ENCODE data around the gene RHBDL3.

DNA sequence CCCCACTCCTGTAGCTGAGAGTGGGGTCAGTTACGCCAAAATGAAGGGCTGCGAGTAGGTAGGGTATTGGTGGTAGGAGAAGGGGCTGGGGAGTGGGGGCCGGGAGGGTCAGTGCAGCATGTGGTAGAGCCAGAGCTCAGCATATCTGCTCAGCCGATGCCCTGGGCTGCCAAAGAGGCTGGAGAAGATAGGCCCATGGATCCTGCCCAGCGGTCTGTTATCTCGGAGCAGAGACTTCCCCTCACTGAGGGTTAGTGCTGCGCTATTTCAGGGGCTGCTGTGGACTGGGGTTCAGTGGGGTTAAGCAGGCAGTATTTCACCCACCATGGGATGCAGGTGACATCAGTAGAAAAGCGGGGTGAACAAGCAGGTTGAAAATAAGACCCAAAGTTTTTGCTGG, 19.7 kb downstream of the RHBDL3 start:
- TF ChIP-seq, protein P1, sequence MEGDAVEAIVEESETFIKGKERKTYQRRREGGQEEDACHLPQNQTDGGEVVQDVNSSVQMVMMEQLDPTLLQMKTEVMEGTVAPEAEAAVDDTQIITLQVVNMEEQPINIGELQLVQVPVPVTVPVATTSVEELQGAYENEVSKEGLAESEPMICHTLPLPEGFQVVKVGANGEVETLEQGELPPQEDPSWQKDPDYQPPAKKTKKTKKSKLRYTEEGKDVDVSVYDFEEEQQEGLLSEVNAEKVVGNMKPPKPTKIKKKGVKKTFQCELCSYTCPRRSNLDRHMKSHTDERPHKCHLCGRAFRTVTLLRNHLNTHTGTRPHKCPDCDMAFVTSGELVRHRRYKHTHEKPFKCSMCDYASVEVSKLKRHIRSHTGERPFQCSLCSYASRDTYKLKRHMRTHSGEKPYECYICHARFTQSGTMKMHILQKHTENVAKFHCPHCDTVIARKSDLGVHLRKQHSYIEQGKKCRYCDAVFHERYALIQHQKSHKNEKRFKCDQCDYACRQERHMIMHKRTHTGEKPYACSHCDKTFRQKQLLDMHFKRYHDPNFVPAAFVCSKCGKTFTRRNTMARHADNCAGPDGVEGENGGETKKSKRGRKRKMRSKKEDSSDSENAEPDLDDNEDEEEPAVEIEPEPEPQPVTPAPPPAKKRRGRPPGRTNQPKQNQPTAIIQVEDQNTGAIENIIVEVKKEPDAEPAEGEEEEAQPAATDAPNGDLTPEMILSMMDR (IDR thresholded peaks at IDR 0.05) = no peak
- no peak for TF ChIP-seq POLR2A (IDR thresholded peaks at IDR 0.05)

All from right lobe of liver (tissue), 4 donors.